K562 (cell line): Measurements from ENCODE around the gene HRG. TPM values are rescaled to one million over a fixed set of nuclear protein-coding genes. Genes with fewer than 3 reads are reported as not detected.

Experiments
- ATAC-seq: fragments of 200-7000 bp; cut with Tn5 transposase; 3 replicates; pipeline ENCODE4 v1.9.1; 2020; ENCODE audit warnings: moderate library complexity
- BruUV-seq: library from RNA; stranded (reverse); fragments of 400-500 nt; replicated peaks from 2 replicates; lab custom pipeline; 2021; lab: Mats Ljungman, UMichigan
- CTCF ChIA-PET: fragments of 300-600 bp; formaldehyde crosslinking; extraction: SDS; loops from one replicate; lab custom pipeline; 2021; ENCODE audit warnings: low intra/inter-chr PET ratio; lab: Yijun Ruan, JAX
- POLR2A ChIA-PET: fragments of 300-600, 350-650 bp; sonication (Branson Sonifier 250); formaldehyde crosslinking; extraction: SDS; loops from one replicate; lab custom pipeline; 2021; ENCODE audit warnings: antibody characterized with exemption, inconsistent platforms; lab: Yijun Ruan, JAX
- DNase-seq, 4 experiments: peaks; one replicate each; pipeline versions ENCODE4 v3.0.0 to v3.0.0-alpha.2; 2011 to 2018; ENCODE audit warnings: low spot score in 3 of 4, mixed read lengths in 3 of 4; ENCODE audit errors: extremely low read depth in 1 of 4
- FAIRE-seq: peaks from 2 replicates; lab custom pipeline; 2011; peaks lifted over from hg19 to GRCh38; lab: Jason Lieb, UNC
- H2AFZ ChIP-seq: 2 replicates; pipeline ENCODE4 v1.6.0; 2011; ENCODE audit warnings: low read depth, low read length, control low read depth, inconsistent platforms
- H3K27ac ChIP-seq: fragments of 200-600 bp; 3 replicates; pipeline ENCODE4 v1.8.0; 2011; ENCODE audit warnings: low read depth, mild to moderate bottlenecking, control low read depth, inconsistent platforms, low read length, moderate library complexity, mixed read lengths; ENCODE audit errors: extremely low read depth
- H3K27me3 ChIP-seq, 2 experiments: fragments of 300-600 bp in 1 of 2; 2 replicates in 1 of 2; 3 replicates in 1 of 2; pipeline versions ENCODE4 v1.6.0 to v1.8.0; 2011; ENCODE audit warnings: inconsistent platforms in 2 of 2, low read length in 2 of 2, mild to moderate bottlenecking in 1 of 2, mixed read lengths in 1 of 2, moderate library complexity in 1 of 2; ENCODE audit not compliant: control insufficient read depth in 2 of 2, insufficient read depth in 2 of 2
- H3K36me3 ChIP-seq: fragments of 300-600 bp; 3 replicates; pipeline ENCODE4 v1.8.0; 2011; ENCODE audit warnings: mild to moderate bottlenecking, low read length, inconsistent platforms; ENCODE audit not compliant: control insufficient read depth, insufficient read depth
- H3K4me1 ChIP-seq, 2 experiments: fragments of 200-600 bp in 1 of 2; replicated peaks in 1 of 2; 2 replicates in 1 of 2; 3 replicates in 1 of 2; pipeline versions ENCODE4 v1.5.1 to v1.8.0; 2011; ENCODE audit warnings: inconsistent platforms in 2 of 2, low read length in 2 of 2, mild to moderate bottlenecking in 1 of 2, mixed read lengths in 1 of 2, moderate library complexity in 1 of 2; ENCODE audit not compliant: control insufficient read depth in 2 of 2, insufficient read depth in 2 of 2
- H3K4me2 ChIP-seq: 2 replicates; pipeline ENCODE4 v1.6.1; 2011; ENCODE audit warnings: low read length, control low read depth, inconsistent platforms, mixed read lengths; ENCODE audit not compliant: insufficient read depth
- H3K4me3 ChIP-seq: fragments of 200-600 bp; sonication (generic), shearing (Covaris generic); 2 replicates; pipeline ENCODE4 v1.5.1; 2016; ENCODE audit warnings: control low read depth, inconsistent platforms
- H3K79me2 ChIP-seq: fragments of 200-600 bp; 3 replicates; pipeline ENCODE4 v1.8.0; 2011; ENCODE audit warnings: low read length, inconsistent platforms; ENCODE audit not compliant: control insufficient read depth, insufficient read depth
- H3K9ac ChIP-seq, 2 experiments: 2 replicates each; pipeline versions ENCODE4 v1.6.0 to v1.6.1; 2011; ENCODE audit warnings: low read depth in 2 of 2, low read length in 2 of 2, control low read depth in 1 of 2, inconsistent platforms in 1 of 2, mild to moderate bottlenecking in 1 of 2, mixed read lengths in 1 of 2; ENCODE audit not compliant: insufficient read depth in 1 of 2
- H3K9me1 ChIP-seq: one replicate; pipeline ENCODE4 v1.6.0; 2011; ENCODE audit warnings: inconsistent platforms, mild to moderate bottlenecking, low read length, moderate library complexity; ENCODE audit not compliant: control insufficient read depth, insufficient read depth
- H3K9me3 ChIP-seq: replicated peaks from 2 replicates; pipeline ENCODE4 v1.5.1; 2011; ENCODE audit warnings: low read depth, low read length, inconsistent platforms; ENCODE audit not compliant: control insufficient read depth, insufficient read depth
- H4K20me1 ChIP-seq: replicated peaks from 2 replicates; pipeline ENCODE4 v1.6.1; 2011; ENCODE audit warnings: low read length, inconsistent platforms, mixed read lengths; ENCODE audit not compliant: control insufficient read depth, insufficient read depth
- CEBPB ChIP-seq: fragments of 450-650 bp; IDR thresholded peaks from 2 replicates; pipeline ENCODE4 v1.6.1; 2016; ENCODE audit warnings: missing genetic modification characterization, missing compliant biosample characterization
- CEBPZ ChIP-seq: fragments of 150-350 bp; IDR thresholded peaks from 2 replicates; pipeline ENCODE4 v1.6.1; 2014; ENCODE audit warnings: low read depth, mild to moderate bottlenecking, low read length, borderline replicate concordance
- EGR1 ChIP-seq: fragments of 450-650 bp; conservative IDR thresholded peaks from 2 replicates; pipeline ENCODE4 v1.6.1; 2017; ENCODE audit warnings: mild to moderate bottlenecking
- ESRRA ChIP-seq: fragments of 450-650 bp; IDR thresholded peaks from 2 replicates; pipeline ENCODE4 v1.6.1; 2014; ENCODE audit warnings: low read depth, mild to moderate bottlenecking, moderate library complexity, borderline replicate concordance
- HIVEP1 ChIP-seq: fragments of 250-450 bp; sonication (Bioruptor Pico); IDR thresholded peaks from 2 replicates; pipeline ENCODE4 v1.4.0; 2020; ENCODE audit warnings: mild to moderate bottlenecking
- L3MBTL2 ChIP-seq: fragments of 450-650 bp; IDR thresholded peaks from 2 replicates; pipeline ENCODE4 v1.6.1; 2016; ENCODE audit warnings: mild to moderate bottlenecking, moderate library complexity
- NCOA2 ChIP-seq, 2 experiments: fragments of 450-650 bp; IDR thresholded peaks; 2 replicates each; pipeline ENCODE4 v1.6.1; 2018; ENCODE audit warnings: mild to moderate bottlenecking in 2 of 2, moderate library complexity in 1 of 2; ENCODE audit not compliant: partially characterized antibody in 2 of 2
- NR0B1 ChIP-seq: fragments of 450-650 bp; IDR thresholded peaks from one replicate; pipeline ENCODE4 v1.6.1; 2018; ENCODE audit warnings: mild to moderate bottlenecking, moderate library complexity; ENCODE audit not compliant: partially characterized antibody
- NR2F6 ChIP-seq: fragments of 450-650 bp; formaldehyde crosslinking; IDR thresholded peaks from 2 replicates; pipeline ENCODE4 v1.4.0; 2020; ENCODE audit warnings: mild to moderate bottlenecking
- PTRF ChIP-seq: fragments of 450-650 bp; IDR thresholded peaks from 2 replicates; pipeline ENCODE4 v1.6.1; 2016; ENCODE audit warnings: mild to moderate bottlenecking, missing genetic modification characterization, missing compliant biosample characterization
- SRSF3 ChIP-seq: fragments of 200-400 bp; formaldehyde crosslinking; IDR thresholded peaks from 2 replicates; pipeline ENCODE4 v1.6.1; 2016; ENCODE audit warnings: mild to moderate bottlenecking, low read length, moderate library complexity; ENCODE audit not compliant: insufficient read depth
- WGBS: fragments of 100-300 bp; shearing (Covaris generic); methylation state at CpG from one replicate; pipeline ENCODE4 v1.1.6; 2016; ENCODE audit warnings: low coverage, mixed read lengths; ENCODE audit not compliant: insufficient coverage; ENCODE audit errors: missing lambda C conversion rate; 5-methylcytosine and 5-hydroxymethylcytosine counted together
- in situ Hi-C: fragments of 300-500 bp; cut with MboI; formaldehyde crosslinking; loops from 4 replicates; pipeline ENCODE4 v1.15.0; 2018; ENCODE audit warnings: inconsistent platforms, mixed read lengths
- intact Hi-C: fragments of 100-400 bp; cut with micrococcal nuclease; formaldehyde crosslinking; loops from 2 replicates; pipeline ENCODE4 v1.14.2; 2022
- polyA plus RNA-seq, 8 experiments: library from polyadenylated mRNA; depleted of rRNA in 4 of 8; stranded (reverse) in 5 of 8; unstranded in 3 of 8; fragments of >200 nt; fragmentation: Nextera tagmentation in 2 of 8; fragmentation: Illumina TruSeq in 1 of 8; extraction: Ambion mirVana in 2 of 8; extraction: Trizol in 1 of 8; gene quantifications; 2 replicates each; pipeline versions ENCODE4 v1.2.1 to v1.2.3, GENCODE V29; 2011 to 2014; ENCODE audit warnings: inconsistent platforms in 1 of 8, missing spikeins in 1 of 8
- total RNA-seq, 7 experiments: library from RNA; depleted of rRNA in 6 of 7; stranded (reverse); fragments of >200 nt in 6 of 7; fragmentation: Illumina TruSeq in 2 of 7; extraction: Trizol in 2 of 7; gene quantifications; 2 replicates each; pipeline versions ENCODE4 v1.2.1 to v1.2.3, GENCODE V29; 2011 to 2021; ENCODE audit warnings: low replicate concordance in 1 of 7
- TF ChIP-seq, protein P1 (sequence below): fragments of 250-450 bp; sonication (Bioruptor Pico); IDR thresholded peaks from 2 replicates; pipeline ENCODE4 v1.4.0; 2020; ENCODE audit warnings: mild to moderate bottlenecking

The HRG gene
- total and polyA plus RNA-seq, 9 of the 15 experiments (the other 6 are each of a cell fraction or from before 2014, with no cell fraction given), result not detected

- TF ChIP-seq NR0B1 (no peak), ESRRA (no peak), L3MBTL2 (no peak), CEBPZ (no peak), EGR1 (0 out of 2 replicates have a peak, but pooled peaks have one; percentile 25)
These were observed 2.6 kb downstream of the HRG start (continued) for GRCh38 chr3:186668426-186668825.

GRCh38 chr3:186669378-186670084, 3.7 kb downstream of the HRG start:
- Histone ChIP-seq H3K9ac (no peak overlapping the region), H3K27ac (no peak overlapping the region), H3K9me3 (no peaks in the 10 kb centered on the region), H3K36me3 (no peaks in the 10 kb centered on the region), H3K4me3 (no peak overlapping the region), H3K9me1 (no peaks in the 10 kb centered on the region), H2AFZ (no peak overlapping the region), H3K4me2 (no peak overlapping the region), H3K4me1 (no peaks in the 10 kb centered on the region; a peak in 1 of 5 replicates), H3K27me3 (peaks cover 11 to 25% of the 10 kb centered on the region in 2 experiments), H4K20me1 (no peaks in the 10 kb centered on the region; the same call in 1 of the 2 replicates), H3K79me2 (no peaks in the 10 kb centered on the region)
- in situ Hi-C loops (no loop called here), intact Hi-C loops (no loop called here)
- BruUV-seq, result no TSS peak
- ATAC-seq (peak; percentile 54), DNase-seq (no peak), FAIRE-seq (no peak)
- CTCF ChIA-PET, result no interaction called here
- POLR2A ChIA-PET, result no interaction called here
- WGBS, result 6% methylated on average over 2 of the region's 2 CpGs
- TF ChIP-seq HIVEP1 (CRISPR knock-in tag) (no peak), PTRF (tag) (no peak), NCOA2 (IDR thresholded peaks at IDR 0.05; ENCODE audit: partially characterized antibody in 2 of 2) (no peak), SRSF3 (no peak), CEBPB (tag) (peak; percentile 75), EGR1 (no peak), NR2F6 (no peak)
- TF ChIP-seq, protein P1, sequence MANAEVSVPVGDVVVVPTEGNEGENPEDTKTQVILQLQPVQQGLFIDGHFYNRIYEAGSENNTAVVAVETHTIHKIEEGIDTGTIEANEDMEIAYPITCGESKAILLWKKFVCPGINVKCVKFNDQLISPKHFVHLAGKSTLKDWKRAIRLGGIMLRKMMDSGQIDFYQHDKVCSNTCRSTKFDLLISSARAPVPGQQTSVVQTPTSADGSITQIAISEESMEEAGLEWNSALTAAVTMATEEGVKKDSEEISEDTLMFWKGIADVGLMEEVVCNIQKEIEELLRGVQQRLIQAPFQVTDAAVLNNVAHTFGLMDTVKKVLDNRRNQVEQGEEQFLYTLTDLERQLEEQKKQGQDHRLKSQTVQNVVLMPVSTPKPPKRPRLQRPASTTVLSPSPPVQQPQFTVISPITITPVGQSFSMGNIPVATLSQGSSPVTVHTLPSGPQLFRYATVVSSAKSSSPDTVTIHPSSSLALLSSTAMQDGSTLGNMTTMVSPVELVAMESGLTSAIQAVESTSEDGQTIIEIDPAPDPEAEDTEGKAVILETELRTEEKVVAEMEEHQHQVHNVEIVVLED (CRISPR knock-in tag), result no peak
